ENCODE results near the gene BCAS1. TPM values are rescaled to one million over a fixed set of nuclear protein-coding genes. Genes with fewer than 3 reads are reported as not detected.

The BCAS1 gene
- total RNA-seq, 1 donor from 2014 or later = not detected

- H3K9me3 Mint-ChIP-seq (ENCODE audit: low read depth) = no peaks in the 10 kb centered on the region
- DNase-seq (ENCODE audit: low spot score) = no peak
- H3K4me1 Mint-ChIP-seq (ENCODE audit: low read depth) = peaks cover 41% of the 10 kb centered on the region
- no peaks in the 10 kb centered on the region for H3K36me3 Mint-ChIP-seq (ENCODE audit: low read depth)
- TF ChIP-seq CTCF (IDR thresholded peaks at IDR 0.05) = no peak
- no peak overlapping the region for H3K4me3 Mint-ChIP-seq (ENCODE audit: unreplicated experiment)
- no peaks in the 10 kb centered on the region for H3K27me3 Mint-ChIP-seq (ENCODE audit: low read depth)
- peak overlapping the region; percentile 52 for H3K27ac Mint-ChIP-seq (ENCODE audit: unreplicated experiment)
Measured at GRCh38 chr20:53939190-53939571, 131.2 kb downstream of the BCAS1 start.

DNA sequence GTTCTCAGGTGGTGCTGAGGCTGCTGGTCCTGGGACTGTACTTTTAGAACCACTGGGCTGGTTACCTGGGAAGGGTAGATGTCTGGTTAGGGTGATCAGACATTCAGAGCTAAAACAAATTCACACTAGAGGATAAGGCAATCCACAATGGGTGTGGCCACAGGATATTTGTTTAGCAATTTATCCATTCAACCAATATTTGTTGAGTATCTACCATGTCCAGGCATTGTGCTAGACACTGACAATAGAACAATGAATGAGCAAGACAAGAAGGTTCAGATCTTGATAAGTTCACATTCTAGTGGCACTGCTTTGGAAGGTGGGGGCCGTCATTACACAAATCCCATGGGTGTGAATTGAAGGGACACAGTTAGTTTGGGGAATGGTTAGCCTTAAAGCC, 131.7 kb downstream of the BCAS1 start:
- no peak for DNase-seq (ENCODE audit: low spot score)
- TF ChIP-seq CTCF (IDR thresholded peaks at IDR 0.05) = no peak
- Mint-ChIP-seq H3K9me3 (ENCODE audit: low read depth) (no peaks in the 10 kb centered on the region), H3K27me3 (ENCODE audit: low read depth) (no peaks in the 10 kb centered on the region), H3K36me3 (ENCODE audit: low read depth) (no peaks in the 10 kb centered on the region), H3K27ac (ENCODE audit: unreplicated experiment) (no peak overlapping the region), H3K4me1 (ENCODE audit: low read depth) (peaks cover 40% of the 10 kb centered on the region), H3K4me3 (ENCODE audit: unreplicated experiment) (no peak overlapping the region)

DNA sequence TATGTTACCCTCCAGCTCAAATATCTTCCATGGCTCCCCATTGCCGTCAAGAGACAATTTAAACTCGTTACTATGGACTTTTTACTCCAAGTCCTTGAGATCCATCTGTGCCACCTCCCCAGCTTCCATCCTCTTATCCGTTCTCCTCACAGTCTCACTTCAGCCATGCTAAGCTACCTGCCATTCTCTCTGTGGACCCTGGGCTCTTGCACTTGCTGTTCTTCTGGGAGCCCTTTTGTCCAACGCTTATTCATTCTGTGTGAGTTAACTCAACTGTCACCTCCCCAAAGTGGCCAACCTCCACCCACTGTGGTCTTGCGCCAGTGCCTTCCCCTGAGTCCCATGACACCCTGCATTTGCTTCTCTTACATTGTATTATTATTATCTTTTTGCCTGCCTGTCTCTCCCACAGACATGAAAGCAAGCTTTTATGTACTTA, 132.4 kb downstream of the BCAS1 start:
- Mint-ChIP-seq H3K27ac (ENCODE audit: unreplicated experiment) (no peak overlapping the region), H3K4me1 (ENCODE audit: low read depth) (peaks cover 40% of the 10 kb centered on the region)

DNA sequence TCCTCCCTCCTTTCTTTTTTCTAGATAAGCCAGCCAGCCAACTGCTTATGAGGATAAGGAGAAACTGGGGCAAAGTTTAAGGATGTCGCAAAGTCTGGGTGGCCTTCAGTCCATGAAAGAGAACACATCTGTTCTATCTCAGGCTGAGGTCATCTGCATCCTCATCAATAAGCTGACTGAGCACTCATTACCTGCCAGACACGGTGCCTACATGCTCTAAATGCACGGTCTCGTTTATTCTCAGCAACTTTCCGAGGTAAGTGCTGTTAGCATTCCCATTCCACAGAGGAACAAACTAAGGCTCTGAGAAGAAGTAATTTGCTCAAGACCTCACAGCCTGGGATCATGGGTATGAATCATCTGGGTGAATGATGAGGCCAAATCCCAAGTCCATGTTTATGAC, 133.1 kb downstream of the BCAS1 start:
- Mint-ChIP-seq H3K36me3 (ENCODE audit: low read depth) (no peaks in the 10 kb centered on the region), H3K9me3 (ENCODE audit: low read depth) (peaks cover 2% of the 10 kb centered on the region), H3K4me3 (ENCODE audit: unreplicated experiment) (no peak overlapping the region), H3K4me1 (ENCODE audit: low read depth) (peaks cover 40% of the 10 kb centered on the region), H3K27me3 (ENCODE audit: low read depth) (no peaks in the 10 kb centered on the region), H3K27ac (ENCODE audit: unreplicated experiment) (no peak overlapping the region)
- no peak for TF ChIP-seq CTCF (IDR thresholded peaks at IDR 0.05)
- DNase-seq (ENCODE audit: low spot score) = no peak

More for the DNA sequence above, 132.4 kb downstream of the BCAS1 start:
- no peaks in the 10 kb centered on the region for H3K36me3 Mint-ChIP-seq (ENCODE audit: low read depth)
- peaks cover 2% of the 10 kb centered on the region for H3K9me3 Mint-ChIP-seq (ENCODE audit: low read depth)
- DNase-seq (ENCODE audit: low spot score) = no peak
- H3K4me3 Mint-ChIP-seq (ENCODE audit: unreplicated experiment) = no peak overlapping the region
- no peak for TF ChIP-seq CTCF (IDR thresholded peaks at IDR 0.05)
- no peaks in the 10 kb centered on the region for H3K27me3 Mint-ChIP-seq (ENCODE audit: low read depth)

GRCh38 chr20:53935344-53936084, 134.9 kb downstream of the BCAS1 start:
- Mint-ChIP-seq H3K4me3 (ENCODE audit: unreplicated experiment) (no peak overlapping the region), H3K9me3 (ENCODE audit: low read depth) (peaks cover 2% of the 10 kb centered on the region), H3K4me1 (ENCODE audit: low read depth) (peaks cover 33% of the 10 kb centered on the region), H3K27me3 (ENCODE audit: low read depth) (no peaks in the 10 kb centered on the region), H3K36me3 (ENCODE audit: low read depth) (no peaks in the 10 kb centered on the region), H3K27ac (ENCODE audit: unreplicated experiment) (no peak overlapping the region)
- DNase-seq (ENCODE audit: low spot score) = no peak
- no peak for TF ChIP-seq CTCF (IDR thresholded peaks at IDR 0.05)
